ENCODE measurements around the gene CTDSP1.

CTDSP1 gene

DNA sequence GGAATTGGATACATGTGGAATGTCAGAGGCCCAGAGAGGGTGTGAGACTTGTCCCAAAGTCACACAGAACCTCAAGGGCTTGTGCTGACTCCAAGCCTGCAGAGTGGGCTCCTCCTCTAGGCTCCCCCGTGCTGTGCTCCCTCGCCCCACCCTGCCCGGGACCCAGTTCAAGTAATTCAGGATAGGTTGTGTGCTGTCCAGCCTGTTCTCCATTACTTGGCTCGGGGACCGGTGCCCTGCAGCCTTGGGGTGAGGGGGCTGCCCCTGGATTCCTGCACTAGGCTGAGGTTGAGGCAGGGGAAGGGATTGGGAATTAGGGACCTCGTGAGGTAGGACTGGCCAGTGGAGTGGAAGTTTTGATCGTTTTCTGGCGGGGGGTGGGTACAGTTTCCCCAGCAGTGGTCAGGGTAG lies 2.8 kb downstream of the CTDSP1 start:
- TF ChIP-seq, protein P1, sequence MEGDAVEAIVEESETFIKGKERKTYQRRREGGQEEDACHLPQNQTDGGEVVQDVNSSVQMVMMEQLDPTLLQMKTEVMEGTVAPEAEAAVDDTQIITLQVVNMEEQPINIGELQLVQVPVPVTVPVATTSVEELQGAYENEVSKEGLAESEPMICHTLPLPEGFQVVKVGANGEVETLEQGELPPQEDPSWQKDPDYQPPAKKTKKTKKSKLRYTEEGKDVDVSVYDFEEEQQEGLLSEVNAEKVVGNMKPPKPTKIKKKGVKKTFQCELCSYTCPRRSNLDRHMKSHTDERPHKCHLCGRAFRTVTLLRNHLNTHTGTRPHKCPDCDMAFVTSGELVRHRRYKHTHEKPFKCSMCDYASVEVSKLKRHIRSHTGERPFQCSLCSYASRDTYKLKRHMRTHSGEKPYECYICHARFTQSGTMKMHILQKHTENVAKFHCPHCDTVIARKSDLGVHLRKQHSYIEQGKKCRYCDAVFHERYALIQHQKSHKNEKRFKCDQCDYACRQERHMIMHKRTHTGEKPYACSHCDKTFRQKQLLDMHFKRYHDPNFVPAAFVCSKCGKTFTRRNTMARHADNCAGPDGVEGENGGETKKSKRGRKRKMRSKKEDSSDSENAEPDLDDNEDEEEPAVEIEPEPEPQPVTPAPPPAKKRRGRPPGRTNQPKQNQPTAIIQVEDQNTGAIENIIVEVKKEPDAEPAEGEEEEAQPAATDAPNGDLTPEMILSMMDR (IDR thresholded peaks at IDR 0.05; ENCODE audit: insufficient read depth, low read length, poor library complexity, severe bottlenecking) = no peak
- Histone ChIP-seq H3K4me3 (replicated peaks; ENCODE audit: low read depth, low read length) (no peak overlapping the region), H3K27me3 (replicated peaks; ENCODE audit: control insufficient read depth, insufficient read depth, low read length) (no peaks in the 10 kb centered on the region), H3K36me3 (ENCODE audit: control insufficient read depth, insufficient read depth, low read length) (peaks cover 11% of the 10 kb centered on the region)
- DNase-seq (ENCODE audit: extremely low read depth, insufficient read length) = no peak

DNA sequence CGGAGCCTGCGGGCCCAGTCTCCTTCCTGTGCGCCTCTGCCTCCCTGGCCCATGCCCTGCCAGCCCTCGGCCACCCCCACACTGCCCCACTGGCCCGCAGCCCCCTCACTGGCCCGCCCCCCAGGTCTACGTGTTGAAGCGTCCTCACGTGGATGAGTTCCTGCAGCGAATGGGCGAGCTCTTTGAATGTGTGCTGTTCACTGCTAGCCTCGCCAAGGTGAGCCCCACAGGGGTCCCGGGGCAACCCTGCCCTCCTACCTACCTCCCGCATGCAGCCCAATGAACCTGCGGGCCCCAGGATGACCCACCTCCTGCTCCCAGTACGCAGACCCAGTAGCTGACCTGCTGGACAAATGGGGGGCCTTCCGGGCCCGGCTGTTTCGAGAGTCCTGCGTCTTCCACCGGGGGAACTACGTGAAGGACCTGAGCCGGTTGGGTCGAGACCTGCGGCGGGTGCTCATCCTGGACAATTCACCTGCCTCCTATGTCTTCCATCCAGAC lies 3.3 kb downstream of the CTDSP1 start:
- Histone ChIP-seq H3K36me3 (ENCODE audit: control insufficient read depth, insufficient read depth, low read length) (peaks cover 11% of the 10 kb centered on the region), H3K27me3 (replicated peaks; ENCODE audit: control insufficient read depth, insufficient read depth, low read length) (no peaks in the 10 kb centered on the region), H3K4me3 (replicated peaks; ENCODE audit: low read depth, low read length) (no peak overlapping the region)
- TF ChIP-seq, protein P1 (IDR thresholded peaks at IDR 0.05; ENCODE audit: insufficient read depth, low read length, poor library complexity, severe bottlenecking) = no peak
- no peak for DNase-seq (ENCODE audit: extremely low read depth, insufficient read length)

DNA sequence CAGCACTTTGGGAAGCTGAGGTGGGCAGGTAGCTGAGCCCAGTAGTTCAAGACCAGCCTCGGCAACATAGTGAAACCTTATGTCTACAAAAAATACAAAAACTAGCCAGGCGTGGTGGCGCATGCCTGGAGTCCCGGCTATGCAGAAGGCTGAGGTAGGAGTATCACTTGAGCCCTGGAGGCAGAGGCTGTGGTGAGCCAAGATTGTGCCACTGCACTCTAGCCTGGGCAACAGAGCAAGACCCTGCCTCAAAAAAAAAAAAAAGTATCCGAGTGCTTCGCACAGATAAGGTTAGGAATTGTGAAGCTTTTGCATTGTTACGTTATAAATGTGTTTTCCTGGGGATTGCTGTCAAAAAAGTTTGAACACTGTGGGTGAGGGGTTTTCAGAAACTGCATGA lies 4.1 kb downstream of the CTDSP1 start:
- no peak for DNase-seq (ENCODE audit: extremely low read depth, insufficient read length)
- no peak overlapping the region for H3K4me3 ChIP-seq (replicated peaks; ENCODE audit: low read depth, low read length)
- peaks cover 11% of the 10 kb centered on the region for H3K36me3 ChIP-seq (ENCODE audit: control insufficient read depth, insufficient read depth, low read length)
- TF ChIP-seq, protein P1 (IDR thresholded peaks at IDR 0.05; ENCODE audit: insufficient read depth, low read length, poor library complexity, severe bottlenecking) = no peak
- no peaks in the 10 kb centered on the region for H3K27me3 ChIP-seq (replicated peaks; ENCODE audit: control insufficient read depth, insufficient read depth, low read length)

DNA sequence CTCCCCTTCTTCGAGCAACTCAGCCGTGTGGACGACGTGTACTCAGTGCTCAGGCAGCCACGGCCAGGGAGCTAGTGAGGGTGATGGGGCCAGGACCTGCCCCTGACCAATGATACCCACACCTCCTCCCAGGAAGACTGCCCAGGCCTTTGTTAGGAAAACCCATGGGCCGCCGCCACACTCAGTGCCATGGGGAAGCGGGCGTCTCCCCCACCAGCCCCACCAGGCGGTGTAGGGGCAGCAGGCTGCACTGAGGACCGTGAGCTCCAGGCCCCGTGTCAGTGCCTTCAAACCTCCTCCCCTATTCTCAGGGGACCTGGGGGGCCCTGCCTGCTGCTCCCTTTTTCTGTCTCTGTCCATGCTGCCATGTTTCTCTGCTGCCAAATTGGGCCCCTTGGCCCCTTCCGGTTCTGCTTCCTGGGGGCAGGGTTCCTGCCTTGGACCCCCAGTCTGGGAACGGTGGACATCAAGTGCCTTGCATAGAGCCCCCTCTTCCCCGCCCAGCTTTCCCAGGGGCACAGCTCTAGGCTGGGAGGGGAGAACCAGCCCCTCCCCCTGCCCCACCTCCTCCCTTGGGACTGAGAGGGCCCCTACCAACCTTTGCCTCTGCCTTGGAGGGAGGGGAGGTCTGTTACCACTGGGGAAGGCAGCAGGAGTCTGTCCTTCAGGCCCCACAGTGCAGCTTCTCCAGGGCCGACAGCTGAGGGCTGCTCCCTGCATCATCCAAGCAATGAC lies 4.8 kb downstream of the CTDSP1 start:
- H3K4me3 ChIP-seq (replicated peaks; ENCODE audit: low read depth, low read length) = no peak overlapping the region

DNA sequence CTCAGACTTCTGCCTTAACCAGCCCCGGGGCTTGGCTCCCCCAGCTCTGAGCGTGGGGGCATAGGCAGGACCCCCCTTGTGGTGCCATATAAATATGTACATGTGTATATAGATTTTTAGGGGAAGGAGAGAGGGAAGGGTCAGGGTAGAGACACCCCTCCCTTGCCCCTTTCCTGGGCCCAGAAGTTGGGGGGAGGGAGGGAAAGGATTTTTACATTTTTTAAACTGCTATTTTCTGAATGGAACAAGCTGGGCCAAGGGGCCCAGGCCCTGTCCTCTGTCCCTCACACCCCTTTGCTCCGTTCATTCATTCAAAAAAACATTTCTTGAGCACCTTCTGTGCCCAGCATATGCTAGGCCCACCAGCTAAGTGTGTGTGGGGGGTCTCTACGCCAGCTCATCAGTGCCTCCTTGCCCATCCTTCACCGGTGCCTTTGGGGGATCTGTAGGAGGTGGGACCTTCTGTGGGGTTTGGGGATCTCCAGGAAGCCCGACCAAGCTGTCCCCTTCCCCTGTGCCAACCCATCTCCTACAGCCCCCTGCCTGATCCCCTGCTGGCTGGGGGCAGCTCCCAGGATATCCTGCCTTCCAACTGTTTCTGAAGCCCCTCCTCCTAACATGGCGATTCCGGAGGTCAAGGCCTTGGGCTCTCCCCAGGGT lies 5.5 kb downstream of the CTDSP1 start:
- no peak for DNase-seq (ENCODE audit: extremely low read depth, insufficient read length)
- Histone ChIP-seq H3K36me3 (ENCODE audit: control insufficient read depth, insufficient read depth, low read length) (peaks cover 11% of the 10 kb centered on the region), H3K4me3 (replicated peaks; ENCODE audit: low read depth, low read length) (peak overlapping the region; percentile 61; the same call in 1 of the 2 replicates), H3K27me3 (replicated peaks; ENCODE audit: control insufficient read depth, insufficient read depth, low read length) (no peaks in the 10 kb centered on the region)
- TF ChIP-seq, protein P1 (IDR thresholded peaks at IDR 0.05; ENCODE audit: insufficient read depth, low read length, poor library complexity, severe bottlenecking) = no peak

More for the DNA sequence above, 4.8 kb downstream of the CTDSP1 start:
- Histone ChIP-seq H3K36me3 (ENCODE audit: control insufficient read depth, insufficient read depth, low read length) (peaks cover 11% of the 10 kb centered on the region), H3K27me3 (replicated peaks; ENCODE audit: control insufficient read depth, insufficient read depth, low read length) (no peaks in the 10 kb centered on the region)
- TF ChIP-seq, protein P1 (IDR thresholded peaks at IDR 0.05; ENCODE audit: insufficient read depth, low read length, poor library complexity, severe bottlenecking) = no peak
- no peak for DNase-seq (ENCODE audit: extremely low read depth, insufficient read length)

All from GM06990 (cell line).